Measurements from ENCODE around the gene PIAS1. TPM values are rescaled to one million over a fixed set of nuclear protein-coding genes. Genes with fewer than 3 reads are reported as not detected.

Gene PIAS1
- total RNA-seq, 2 experiments from 2014 or later = 44.1 to 59.0 TPM

GRCh38 chr15:68206711-68207151 is 152.6 kb downstream of the PIAS1 start:
- Histone ChIP-seq H3K4me1 (ENCODE audit: insufficient read depth, low read length, poor library complexity, severe bottlenecking) (peaks cover 61% of the 10 kb centered on the region), H4K20me1 (ENCODE audit: insufficient read depth, low read length) (no peaks in the 10 kb centered on the region), H3K9me3 (ENCODE audit: low read length) (no peaks in the 10 kb centered on the region), H2AFZ (ENCODE audit: low read length) (no peak overlapping the region), H3K79me2 (ENCODE audit: insufficient read depth, low read depth, low read length) (peaks cover 28% of the 10 kb centered on the region; the same call in 1 of the 2 replicates), H3K36me3 (ENCODE audit: insufficient read depth, low read length) (peaks cover 57% of the 10 kb centered on the region), H3K27ac (ENCODE audit: low read depth, low read length, poor library complexity, severe bottlenecking) (peak overlapping the region; percentile 10), H3K4me3 (ENCODE audit: low read depth, low read length, poor library complexity, severe bottlenecking) (no peak overlapping the region), H3K9me2 (ENCODE audit: insufficient read depth, low read length) (no peaks in the 10 kb centered on the region), H3K4me2 (ENCODE audit: low read length) (no peak overlapping the region)
- BruUV-seq (replicated peaks) = no TSS peak
- intact Hi-C loops (cut with micrococcal nuclease; ENCODE audit: unreplicated experiment) = no loop called here
- DNase-seq (ENCODE audit: low spot score) = no peak
- TF ChIP-seq CTCF (conservative IDR thresholded peaks at IDR 0.05; ENCODE audit: low read length) (no peak), EZH2phosphoT487 (IDR thresholded peaks at IDR 0.05; ENCODE audit: borderline replicate concordance, low read depth, low read length) (no peak)
- ChIA-PET POLR2A (no interaction called here), CTCF (ENCODE audit: unreplicated experiment) (no interaction called here)

GRCh38 chr15:68207176-68207935 is 153.2 kb downstream of the PIAS1 start:
- BruUV-seq (replicated peaks) = TSS peak; percentile 50

More at GRCh38 chr15:68207176-68207935, 153.2 kb downstream of the PIAS1 start:
- intact Hi-C loops (cut with micrococcal nuclease; ENCODE audit: unreplicated experiment) = no loop called here
- Histone ChIP-seq H4K20me1 (ENCODE audit: insufficient read depth, low read length) (no peaks in the 10 kb centered on the region), H3K4me1 (ENCODE audit: insufficient read depth, low read length, poor library complexity, severe bottlenecking) (peaks cover 65% of the 10 kb centered on the region), H3K36me3 (ENCODE audit: insufficient read depth, low read length) (peaks cover 63% of the 10 kb centered on the region), H2AFZ (ENCODE audit: low read length) (no peak overlapping the region), H3K4me3 (ENCODE audit: low read depth, low read length, poor library complexity, severe bottlenecking) (no peak overlapping the region), H3K9me3 (ENCODE audit: low read length) (no peaks in the 10 kb centered on the region), H3K27ac (ENCODE audit: low read depth, low read length, poor library complexity, severe bottlenecking) (peak overlapping the region; percentile 10), H3K4me2 (ENCODE audit: low read length) (no peak overlapping the region), H3K9me2 (ENCODE audit: insufficient read depth, low read length) (no peaks in the 10 kb centered on the region), H3K79me2 (ENCODE audit: insufficient read depth, low read depth, low read length) (peaks cover 21% of the 10 kb centered on the region; the same call in 1 of the 2 replicates)
- ChIA-PET POLR2A (no interaction called here), CTCF (ENCODE audit: unreplicated experiment) (interaction anchor here (0.6 kb wide), 1 partner anchor 84 kb away, joined by 3 read pairs; no protein-coding TSS in a partner anchor)
- no peak for DNase-seq (ENCODE audit: low spot score)
- TF ChIP-seq CTCF (conservative IDR thresholded peaks at IDR 0.05; ENCODE audit: low read length) (no peak), EZH2phosphoT487 (IDR thresholded peaks at IDR 0.05; ENCODE audit: borderline replicate concordance, low read depth, low read length) (no peak)
